ENCODE results near the gene ST6GAL1. TPM values are rescaled to one million over a fixed set of nuclear protein-coding genes. Genes with fewer than 3 reads are reported as not detected.

The ST6GAL1 gene
- total and polyA plus RNA-seq, 2 of the 8 experiments (the other 6 are each of a cell fraction or from before 2014, with no cell fraction given): 62.8 to 80.9 TPM

- no peak for TF ChIP-seq CHD7 (IDR thresholded peaks at IDR 0.05; ENCODE audit: insufficient replicate concordance, low read length)
- TF ChIP-seq CTCF (IDR thresholded peaks at IDR 0.05; ENCODE audit: control extremely low read depth in 1 of 3, insufficient read depth in 1 of 3, low read depth in 1 of 3, low read length in 3 of 3): no peak
- TF ChIP-seq RAD21 (IDR thresholded peaks at IDR 0.05 in 1 of 2, conservative IDR thresholded peaks at IDR 0.05 in 1 of 2; ENCODE audit: low read depth in 2 of 2, low read length in 2 of 2): no peak
- no peak for TF ChIP-seq NRF1 (IDR thresholded peaks at IDR 0.05; ENCODE audit: low read depth, low read length)
- TF ChIP-seq KDM1A (IDR thresholded peaks at IDR 0.05; ENCODE audit: borderline replicate concordance, low read length): no peak
- no peak for TF ChIP-seq NANOG (IDR thresholded peaks at IDR 0.05; ENCODE audit: insufficient read depth, low read depth, low read length, poor library complexity, severe bottlenecking)
Measured at GRCh38 chr3:187040516-187041361, 110.4 kb downstream of the ST6GAL1 start (continued).

Data from H1 (cell line).